Choroid plexus epithelial cell (primary cell): ENCODE results near the gene FAM76A.
"Not testable (repeated sequence)": the region's sequence is repeated elsewhere in the genome, so short reads cannot be mapped to it uniquely, and the experiment has no call there.

ENCODE experiments used
- DNase-seq: peaks from one replicate; pipeline ENCODE4 v3.0.0-alpha.2; 2010; ENCODE audit warnings: low read depth
- H3K4me3 ChIP-seq: 2 replicates; pipeline ENCODE4 v1.5.1; 2011; ENCODE audit warnings: low read depth, mild to moderate bottlenecking, control low read depth, low read length, moderate library complexity
- CTCF ChIP-seq: conservative IDR thresholded peaks from 2 replicates; pipeline ENCODE4 v1.5.1; 2011; ENCODE audit warnings: low read depth, mild to moderate bottlenecking, control low read depth, inconsistent platforms, low read length, moderate library complexity

The FAM76A gene

DNA sequence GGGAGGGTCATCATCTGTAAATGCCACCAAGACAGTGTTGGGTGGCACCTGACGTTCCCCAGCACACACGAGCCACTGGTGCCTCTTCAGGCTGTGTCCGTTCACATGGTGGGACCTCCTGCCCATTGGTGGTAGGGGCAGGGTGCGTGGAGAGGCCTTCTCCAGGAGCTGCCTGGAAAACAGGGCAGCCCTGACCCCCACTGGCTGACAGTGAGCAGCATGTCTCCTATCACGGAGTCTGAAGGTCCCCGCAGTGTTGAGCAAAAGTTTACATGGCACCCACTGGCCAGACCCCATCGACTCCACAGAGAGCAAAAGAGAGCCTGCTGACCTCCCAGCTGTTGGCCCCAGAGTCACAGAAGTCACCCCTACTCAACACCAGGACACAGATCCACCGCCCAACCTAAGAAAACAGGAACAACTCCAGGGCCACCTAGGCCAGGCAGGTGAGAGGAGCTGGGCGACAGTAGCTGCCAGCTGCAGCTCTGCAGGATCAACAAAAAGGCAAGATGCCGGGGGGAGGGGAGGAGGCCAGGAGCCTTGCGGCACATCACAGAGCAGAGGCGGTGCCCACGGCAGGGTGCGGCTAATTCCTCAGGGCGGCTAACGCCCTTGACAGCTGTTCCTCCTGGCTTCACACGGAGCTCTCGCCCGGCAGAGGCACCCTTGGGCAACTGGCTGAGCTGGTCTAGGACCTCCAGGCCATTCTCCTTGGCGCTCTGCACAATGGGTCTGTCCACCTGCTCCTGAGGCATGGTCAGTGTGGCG, 39.4 kb upstream of the FAM76A start:
- no peak overlapping the region for H3K4me3 ChIP-seq
- DNase-seq: no peak
- TF ChIP-seq CTCF: no peak

DNA sequence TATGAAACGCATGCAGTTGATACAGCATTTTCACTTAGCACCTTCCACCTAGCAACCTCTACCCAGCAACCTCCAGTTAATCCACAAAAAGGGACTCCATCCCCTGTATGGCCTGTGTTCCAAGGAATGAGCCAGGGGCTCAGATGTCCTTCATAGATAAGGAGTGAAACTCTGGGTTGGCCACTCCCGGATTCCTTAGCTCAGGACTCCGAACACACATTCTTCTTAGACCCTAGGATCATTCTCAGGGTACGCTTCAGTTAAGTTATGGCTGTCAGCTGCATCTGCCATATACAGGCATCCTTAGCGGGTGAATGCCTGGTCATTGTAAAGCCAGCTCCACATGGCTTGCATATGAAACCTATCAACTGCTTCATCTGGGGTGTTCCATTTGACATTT, 37.9 kb upstream of the FAM76A start:
- no peak for TF ChIP-seq CTCF
- H3K4me3 ChIP-seq: no peak overlapping the region
- no peak for DNase-seq

GRCh38 chr1:27689423-27690173, 36.2 kb upstream of the FAM76A start:
- DNase-seq: peak; percentile 88
- H3K4me3 ChIP-seq: no peak overlapping the region

GRCh38 chr1:27690183-27690582, 35.6 kb upstream of the FAM76A start:
- no peak for DNase-seq
- no peak for TF ChIP-seq CTCF
- no peak overlapping the region for H3K4me3 ChIP-seq

More at GRCh38 chr1:27689423-27690173, 36.2 kb upstream of the FAM76A start:
- TF ChIP-seq CTCF: no peak

GRCh38 chr1:27696835-27697234, 28.9 kb upstream of the FAM76A start:
- H3K4me3 ChIP-seq, DNase-seq: not testable (repeated sequence)

DNA sequence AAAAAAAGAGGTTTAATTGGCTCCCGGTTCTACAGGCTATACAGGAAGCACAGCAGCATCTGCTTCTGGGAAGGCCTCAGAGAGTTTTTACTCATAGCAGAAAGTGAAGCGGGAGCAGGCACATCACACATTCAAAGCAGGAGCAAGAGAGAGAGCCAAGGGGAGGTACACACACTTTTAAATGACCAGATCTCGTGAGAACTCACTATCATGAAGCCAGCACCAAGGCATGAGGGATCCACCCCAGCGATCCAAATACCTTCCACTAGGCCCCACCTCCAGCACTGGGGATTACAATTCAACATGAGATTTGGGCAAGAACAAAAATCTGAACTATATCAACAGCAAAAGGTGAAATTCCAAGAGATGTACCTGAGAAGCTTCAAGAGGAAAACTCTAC, 20.8 kb upstream of the FAM76A start:
- DNase-seq: no peak
- no peak overlapping the region for H3K4me3 ChIP-seq
- no peak for TF ChIP-seq CTCF

GRCh38 chr1:27705545-27705944, 20.2 kb upstream of the FAM76A start:
- no peak for DNase-seq
- no peak for TF ChIP-seq CTCF

More at GRCh38 chr1:27705545-27705944, 20.2 kb upstream of the FAM76A start:
- no peak overlapping the region for H3K4me3 ChIP-seq
